GM12878 (cell line): ENCODE results near the gene NMT1. TPM values are rescaled to one million over a fixed set of nuclear protein-coding genes. Genes with fewer than 3 reads are reported as not detected.

ENCODE experiments used
- BACH1 ChIP-seq: fragments of 450-650 bp; IDR thresholded peaks from 2 replicates; pipeline ENCODE4 v1.6.1; 2017; ENCODE audit warnings: mild to moderate bottlenecking, borderline replicate concordance
- CEBPB ChIP-seq, 2 experiments: fragments of 150-350 bp in 1 of 2; IDR thresholded peaks; 2 replicates each; pipeline ENCODE4 v1.6.1; 2012 to 2014; ENCODE audit warnings: low read depth in 2 of 2, low read length in 2 of 2, borderline replicate concordance in 1 of 2, inconsistent platforms in 1 of 2
- JUND ChIP-seq: IDR thresholded peaks from 2 replicates; pipeline ENCODE4 v1.6.1; 2012; ENCODE audit warnings: low read depth, mild to moderate bottlenecking, low read length, improper control_type of control experiment, moderate library complexity
- polyA plus RNA-seq, 11 experiments: library from polyadenylated mRNA; depleted of rRNA in 4 of 11; unstranded in 6 of 11; stranded (reverse) in 5 of 11; fragments of >200 nt; fragmentation: Nextera tagmentation in 4 of 11; fragmentation: Illumina TruSeq in 1 of 11; extraction: Ambion mirVana in 4 of 11; extraction: Trizol in 1 of 11; gene quantifications; 1 replicate in 1 of 11; 2 replicates in 10 of 11; pipeline versions ENCODE4 v1.2.1 to v1.2.3, GENCODE V29; 2011 to 2016; ENCODE audit warnings: inconsistent platforms in 2 of 11, missing spikeins in 2 of 11, low read depth in 1 of 11
- total RNA-seq, 4 experiments: library from RNA; depleted of rRNA in 3 of 4; stranded (reverse); fragments of >200 nt in 3 of 4; fragmentation: Illumina TruSeq in 1 of 4; extraction: Trizol in 1 of 4; gene quantifications; 2 replicates each; pipeline versions ENCODE4 v1.2.1 to v1.2.3, GENCODE V29; 2013 to 2021
- TF ChIP-seq, protein P1 (sequence below): IDR thresholded peaks from 2 replicates; pipeline ENCODE4 v1.6.1; 2012; ENCODE audit warnings: mild to moderate bottlenecking, low read depth, low read length
- TF ChIP-seq, protein P2 (sequence below): fragments of 450-650 bp; IDR thresholded peaks from 2 replicates; pipeline ENCODE4 v1.6.1; 2017; ENCODE audit warnings: low read depth, mild to moderate bottlenecking, moderate library complexity
- TF ChIP-seq, protein P3 (sequence below): IDR thresholded peaks from 2 replicates; pipeline ENCODE4 v1.6.1; 2012; ENCODE audit warnings: low read depth, low read length, improper control_type of control experiment

Gene NMT1
- total and polyA plus RNA-seq, 10 of the 15 experiments (the other 5 are each of a cell fraction or from before 2014, with no cell fraction given), result 96.7 to 395 (median 222) TPM

DNA sequence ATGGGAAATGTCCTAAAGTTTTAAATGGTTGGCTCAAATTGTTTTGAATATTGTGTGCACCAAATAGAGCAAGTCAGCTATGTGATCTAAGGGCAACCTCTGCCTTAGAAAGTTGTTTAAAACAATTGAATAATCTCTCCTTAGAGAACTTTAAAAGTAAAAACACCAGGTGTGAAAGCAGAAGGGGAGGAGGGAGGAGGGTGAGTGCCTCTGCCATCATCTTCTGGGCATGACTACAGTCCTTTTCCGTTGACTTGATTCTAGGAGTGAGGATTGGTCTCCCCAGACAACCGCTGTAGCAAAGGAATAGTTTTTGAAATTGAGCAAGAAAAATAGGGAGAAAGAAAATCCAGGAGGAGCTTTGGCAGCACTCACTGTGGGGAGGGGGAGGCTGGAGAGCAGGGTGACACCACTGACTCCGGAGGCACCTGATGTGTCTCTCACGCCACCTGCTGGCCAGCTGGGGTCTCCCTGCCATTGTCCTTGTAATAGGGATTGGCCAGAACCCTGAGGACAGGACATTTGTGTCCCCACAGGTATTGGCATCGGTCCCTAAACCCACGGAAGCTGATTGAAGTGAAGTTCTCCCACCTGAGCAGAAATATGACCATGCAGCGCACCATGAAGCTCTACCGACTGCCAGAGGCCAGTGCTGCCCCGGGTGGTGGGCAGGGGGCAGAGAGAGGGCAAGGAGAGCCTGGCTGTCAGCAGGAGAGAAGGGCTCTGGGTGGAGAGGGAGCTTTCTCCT is 37.9 kb downstream of the NMT1 start (continued):
- TF ChIP-seq BACH1, result no peak
- TF ChIP-seq, protein P1, sequence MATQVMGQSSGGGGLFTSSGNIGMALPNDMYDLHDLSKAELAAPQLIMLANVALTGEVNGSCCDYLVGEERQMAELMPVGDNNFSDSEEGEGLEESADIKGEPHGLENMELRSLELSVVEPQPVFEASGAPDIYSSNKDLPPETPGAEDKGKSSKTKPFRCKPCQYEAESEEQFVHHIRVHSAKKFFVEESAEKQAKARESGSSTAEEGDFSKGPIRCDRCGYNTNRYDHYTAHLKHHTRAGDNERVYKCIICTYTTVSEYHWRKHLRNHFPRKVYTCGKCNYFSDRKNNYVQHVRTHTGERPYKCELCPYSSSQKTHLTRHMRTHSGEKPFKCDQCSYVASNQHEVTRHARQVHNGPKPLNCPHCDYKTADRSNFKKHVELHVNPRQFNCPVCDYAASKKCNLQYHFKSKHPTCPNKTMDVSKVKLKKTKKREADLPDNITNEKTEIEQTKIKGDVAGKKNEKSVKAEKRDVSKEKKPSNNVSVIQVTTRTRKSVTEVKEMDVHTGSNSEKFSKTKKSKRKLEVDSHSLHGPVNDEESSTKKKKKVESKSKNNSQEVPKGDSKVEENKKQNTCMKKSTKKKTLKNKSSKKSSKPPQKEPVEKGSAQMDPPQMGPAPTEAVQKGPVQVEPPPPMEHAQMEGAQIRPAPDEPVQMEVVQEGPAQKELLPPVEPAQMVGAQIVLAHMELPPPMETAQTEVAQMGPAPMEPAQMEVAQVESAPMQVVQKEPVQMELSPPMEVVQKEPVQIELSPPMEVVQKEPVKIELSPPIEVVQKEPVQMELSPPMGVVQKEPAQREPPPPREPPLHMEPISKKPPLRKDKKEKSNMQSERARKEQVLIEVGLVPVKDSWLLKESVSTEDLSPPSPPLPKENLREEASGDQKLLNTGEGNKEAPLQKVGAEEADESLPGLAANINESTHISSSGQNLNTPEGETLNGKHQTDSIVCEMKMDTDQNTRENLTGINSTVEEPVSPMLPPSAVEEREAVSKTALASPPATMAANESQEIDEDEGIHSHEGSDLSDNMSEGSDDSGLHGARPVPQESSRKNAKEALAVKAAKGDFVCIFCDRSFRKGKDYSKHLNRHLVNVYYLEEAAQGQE, result no peak
- TF ChIP-seq, protein P2, sequence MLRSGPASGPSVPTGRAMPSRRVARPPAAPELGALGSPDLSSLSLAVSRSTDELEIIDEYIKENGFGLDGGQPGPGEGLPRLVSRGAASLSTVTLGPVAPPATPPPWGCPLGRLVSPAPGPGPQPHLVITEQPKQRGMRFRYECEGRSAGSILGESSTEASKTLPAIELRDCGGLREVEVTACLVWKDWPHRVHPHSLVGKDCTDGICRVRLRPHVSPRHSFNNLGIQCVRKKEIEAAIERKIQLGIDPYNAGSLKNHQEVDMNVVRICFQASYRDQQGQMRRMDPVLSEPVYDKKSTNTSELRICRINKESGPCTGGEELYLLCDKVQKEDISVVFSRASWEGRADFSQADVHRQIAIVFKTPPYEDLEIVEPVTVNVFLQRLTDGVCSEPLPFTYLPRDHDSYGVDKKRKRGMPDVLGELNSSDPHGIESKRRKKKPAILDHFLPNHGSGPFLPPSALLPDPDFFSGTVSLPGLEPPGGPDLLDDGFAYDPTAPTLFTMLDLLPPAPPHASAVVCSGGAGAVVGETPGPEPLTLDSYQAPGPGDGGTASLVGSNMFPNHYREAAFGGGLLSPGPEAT, result no peak
- TF ChIP-seq JUND, result no peak
- TF ChIP-seq, protein P3, sequence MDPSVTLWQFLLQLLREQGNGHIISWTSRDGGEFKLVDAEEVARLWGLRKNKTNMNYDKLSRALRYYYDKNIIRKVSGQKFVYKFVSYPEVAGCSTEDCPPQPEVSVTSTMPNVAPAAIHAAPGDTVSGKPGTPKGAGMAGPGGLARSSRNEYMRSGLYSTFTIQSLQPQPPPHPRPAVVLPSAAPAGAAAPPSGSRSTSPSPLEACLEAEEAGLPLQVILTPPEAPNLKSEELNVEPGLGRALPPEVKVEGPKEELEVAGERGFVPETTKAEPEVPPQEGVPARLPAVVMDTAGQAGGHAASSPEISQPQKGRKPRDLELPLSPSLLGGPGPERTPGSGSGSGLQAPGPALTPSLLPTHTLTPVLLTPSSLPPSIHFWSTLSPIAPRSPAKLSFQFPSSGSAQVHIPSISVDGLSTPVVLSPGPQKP, result no peak
- no peak for TF ChIP-seq CEBPB (IDR thresholded peaks at IDR 0.05; ENCODE audit: borderline replicate concordance in 1 of 2, low read depth in 2 of 2, low read length in 2 of 2)
